NT2/D1 (cell line): ENCODE measurements around the gene ZNF653.
"Not testable (repeated sequence)": the region's sequence is repeated elsewhere in the genome, so short reads cannot be mapped to it uniquely, and the experiment has no call there.

Source experiments
- DNase-seq: peaks from one replicate; pipeline ENCODE4 v3.0.0-alpha.2; 2011; ENCODE audit warnings: low read depth, low spot score
- H3K27me3 ChIP-seq: 2 replicates; pipeline ENCODE4 v1.6.0; 2011; ENCODE audit warnings: mild to moderate bottlenecking; ENCODE audit not compliant: insufficient read length, insufficient read depth
- H3K36me3 ChIP-seq: 2 replicates; pipeline ENCODE4 v1.6.1; 2011; ENCODE audit warnings: mild to moderate bottlenecking, low read length, mixed read lengths; ENCODE audit not compliant: insufficient read depth, insufficient read length
- H3K4me1 ChIP-seq: 2 replicates; pipeline ENCODE4 v1.5.1; 2011; ENCODE audit not compliant: insufficient read depth, insufficient read length
- H3K4me3 ChIP-seq: 2 replicates; pipeline ENCODE4 v1.5.1; 2011; ENCODE audit warnings: low read depth; ENCODE audit not compliant: insufficient read length
- H3K9ac ChIP-seq: 2 replicates; pipeline ENCODE4 v1.6.0; 2011; ENCODE audit warnings: low read depth; ENCODE audit not compliant: insufficient read length
- H3K9me3 ChIP-seq: 2 replicates; pipeline ENCODE4 v1.5.1; 2011; ENCODE audit warnings: mild to moderate bottlenecking, low read length; ENCODE audit not compliant: insufficient read depth
- SUZ12 ChIP-seq: IDR thresholded peaks from 2 replicates; pipeline ENCODE4 v1.6.1; 2011; ENCODE audit not compliant: insufficient read length, insufficient read depth; ENCODE audit errors: extremely low read depth
- YY1 ChIP-seq: IDR thresholded peaks from 2 replicates; pipeline ENCODE4 v1.6.1; 2011; ENCODE audit not compliant: insufficient read length, insufficient read depth
- ZNF274 ChIP-seq: IDR thresholded peaks from 2 replicates; pipeline ENCODE4 v1.6.1; 2011; ENCODE audit warnings: mild to moderate bottlenecking, low read depth, low read length

The ZNF653 gene

GRCh38 chr19:11480715-11481533 is 24.7 kb downstream of the ZNF653 start, which contains the start of gene ELAVL3:
TSS of gene ELAVL3 (minus strand) at chr19:11481046. CDS start at chr19:11480608, 438 bp downstream.
- Histone ChIP-seq H3K4me3 (peak within 1 kb of the TSS; percentile 43), H3K27me3 (peaks cover 31% of the 10 kb centered on the region), H3K9ac (peak within 1 kb of the TSS; percentile 42), H3K4me1 (peaks cover 16% of the 10 kb centered on the region), H3K36me3 (peaks cover 2% of the 10 kb centered on the region), H3K9me3 (no peaks in the 10 kb centered on the region)
- no peak for TF ChIP-seq SUZ12
- no peak for TF ChIP-seq YY1
- no peak for TF ChIP-seq ZNF274
- peak; percentile 33 for DNase-seq

- H3K36me3 ChIP-seq, result peaks cover 2% of the 10 kb centered on the region
- no peaks in the 10 kb centered on the region for H3K9me3 ChIP-seq
- no peak for DNase-seq
- peaks cover 16% of the 10 kb centered on the region for H3K4me1 ChIP-seq
- no peak for TF ChIP-seq ZNF274
- TF ChIP-seq YY1, result no peak
- peak; percentile 57 for TF ChIP-seq SUZ12
- peak overlapping the region; percentile 42 for H3K9ac ChIP-seq
- peaks cover 31% of the 10 kb centered on the region for H3K27me3 ChIP-seq
- peak overlapping the region; percentile 43 for H3K4me3 ChIP-seq
Measured at GRCh38 chr19:11479898-11480714, 25.5 kb downstream of the ZNF653 start.

- DNase-seq, result peak; percentile 76
- Histone ChIP-seq H3K4me1 (peaks cover 16% of the 10 kb centered on the region), H3K27me3 (peaks cover 31% of the 10 kb centered on the region), H3K36me3 (peaks cover 2% of the 10 kb centered on the region), H3K4me3 (peak overlapping the region; percentile 43), H3K9me3 (no peaks in the 10 kb centered on the region), H3K9ac (peak overlapping the region; percentile 71)
- TF ChIP-seq ZNF274 (no peak), SUZ12 (no peak), YY1 (no peak)
Measured at GRCh38 chr19:11479090-11479897, 26.3 kb downstream of the ZNF653 start.

GRCh38 chr19:11478167-11479089 is 27.2 kb downstream of the ZNF653 start:
- H3K9me3 ChIP-seq, result no peaks in the 10 kb centered on the region
- H3K36me3 ChIP-seq, result no peaks in the 10 kb centered on the region
- H3K9ac ChIP-seq, result peak overlapping the region; percentile 71
- no peak for DNase-seq
- H3K4me3 ChIP-seq, result peak overlapping the region; percentile 33
- peaks cover 31% of the 10 kb centered on the region for H3K27me3 ChIP-seq
- peaks cover 16% of the 10 kb centered on the region for H3K4me1 ChIP-seq
- TF ChIP-seq ZNF274, result no peak
- TF ChIP-seq SUZ12, result no peak
- no peak for TF ChIP-seq YY1

GRCh38 chr19:11475861-11476260 is 29.8 kb downstream of the ZNF653 start:
- Histone ChIP-seq H3K9ac (no peak overlapping the region), H3K4me1 (peaks cover 8% of the 10 kb centered on the region), H3K4me3 (no peak overlapping the region), H3K27me3 (peaks cover 19% of the 10 kb centered on the region), H3K9me3 (no peaks in the 10 kb centered on the region), H3K36me3 (no peaks in the 10 kb centered on the region)
- TF ChIP-seq SUZ12 (no peak), ZNF274 (no peak), YY1 (no peak)
- no peak for DNase-seq

GRCh38 chr19:11475343-11475742 is 30.3 kb downstream of the ZNF653 start:
- H3K4me1 ChIP-seq, H3K9me3 ChIP-seq, H3K36me3 ChIP-seq, H3K9ac ChIP-seq, H3K4me3 ChIP-seq, DNase-seq: not testable (repeated sequence)
- peaks cover 14% of the 10 kb centered on the region for H3K27me3 ChIP-seq
